Measurements from ENCODE around the gene ZNF384.

ZNF384 gene

DNA sequence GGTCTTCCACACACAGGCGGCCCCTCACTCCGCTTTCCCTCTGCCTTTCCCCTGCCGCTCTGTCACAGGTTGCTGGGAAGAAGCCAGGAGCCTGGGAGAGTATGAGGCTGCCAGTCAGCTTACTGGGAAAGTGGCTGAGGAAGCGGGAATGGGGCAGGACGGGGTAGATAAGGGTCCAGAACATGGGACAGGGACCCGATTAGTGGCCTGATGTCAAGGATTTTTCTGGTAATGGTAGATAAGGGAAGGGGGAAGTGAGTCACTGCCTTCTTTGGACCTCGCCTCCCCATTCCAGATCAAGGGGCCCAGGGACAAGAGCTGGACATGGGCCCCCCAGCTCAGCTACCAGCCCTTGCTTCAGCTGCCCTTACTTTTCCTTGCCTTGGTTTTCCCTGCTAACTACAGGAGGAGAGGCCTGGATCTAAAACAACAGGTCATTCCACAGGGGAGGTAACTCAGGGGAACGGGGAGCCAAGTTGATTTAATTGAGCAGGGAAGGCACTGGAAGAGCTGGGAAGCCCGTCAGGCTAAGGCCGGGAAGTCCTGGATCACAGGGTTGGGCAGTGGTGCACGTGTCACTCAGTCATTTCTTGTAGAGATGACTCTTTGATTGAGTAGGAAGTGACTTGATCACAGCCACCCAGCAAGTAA lies 49.9 kb downstream of the ZNF384 start (continued):
- TF ChIP-seq, protein P1, sequence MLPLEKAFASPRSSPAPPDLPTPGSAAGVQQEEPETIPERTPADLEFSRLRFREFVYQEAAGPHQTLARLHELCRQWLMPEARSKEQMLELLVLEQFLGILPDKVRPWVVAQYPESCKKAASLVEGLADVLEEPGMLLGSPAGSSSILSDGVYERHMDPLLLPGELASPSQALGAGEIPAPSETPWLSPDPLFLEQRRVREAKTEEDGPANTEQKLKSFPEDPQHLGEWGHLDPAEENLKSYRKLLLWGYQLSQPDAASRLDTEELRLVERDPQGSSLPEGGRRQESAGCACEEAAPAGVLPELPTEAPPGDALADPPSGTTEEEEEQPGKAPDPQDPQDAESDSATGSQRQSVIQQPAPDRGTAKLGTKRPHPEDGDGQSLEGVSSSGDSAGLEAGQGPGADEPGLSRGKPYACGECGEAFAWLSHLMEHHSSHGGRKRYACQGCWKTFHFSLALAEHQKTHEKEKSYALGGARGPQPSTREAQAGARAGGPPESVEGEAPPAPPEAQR (tag by site-specific recombination; IDR thresholded peaks at IDR 0.05): no peak
- no peak for TF ChIP-seq ZNF677 (tag by site-specific recombination; IDR thresholded peaks at IDR 0.05)

DNA sequence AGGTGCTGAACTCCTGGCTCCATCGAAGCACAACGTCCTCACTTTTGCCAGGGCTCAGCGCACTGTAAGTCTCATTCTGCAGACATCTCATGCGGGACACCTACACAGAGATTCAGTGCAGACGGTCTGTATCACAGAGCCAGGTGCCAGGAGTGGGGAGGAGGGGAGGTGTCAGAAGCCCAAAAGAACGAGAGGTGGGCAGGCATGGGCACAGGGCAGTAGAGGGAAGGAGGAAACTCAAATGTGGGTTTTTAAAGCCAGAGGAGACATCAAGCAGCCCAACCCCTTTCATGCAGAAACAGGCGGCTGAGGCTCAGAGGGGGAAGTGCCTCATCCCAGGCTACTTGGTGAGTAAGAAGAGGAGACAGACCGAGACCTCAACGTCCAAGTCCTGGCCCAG lies 50.9 kb downstream of the ZNF384 start:
- Histone ChIP-seq H3K36me3 (ENCODE audit: control insufficient read depth in 2 of 2, insufficient read depth in 1 of 2, low read length in 2 of 2) (no peaks in the 10 kb centered on the region), H3K4me3 (ENCODE audit: low read depth, low read length) (no peak overlapping the region), H3K27ac (ENCODE audit: extremely low read depth, low read depth, low read length) (no peak overlapping the region), H3K9me3 (ENCODE audit: control insufficient read depth, insufficient read depth, low read depth, low read length) (no peaks in the 10 kb centered on the region), H3K4me1 (ENCODE audit: control insufficient read depth, insufficient read depth, low read length) (peaks cover 3% of the 10 kb centered on the region; the same call in 1 of the 2 replicates)
- POLR2A ChIA-PET: no interaction called here
- CTCF ChIA-PET: interaction anchor here (0.5 kb wide), 1 partner anchor 195 kb away, joined by 4 read pairs; no protein-coding TSS in a partner anchor
- no peak for TF ChIP-seq ZBTB8A (tag by site-specific recombination; IDR thresholded peaks at IDR 0.05)
- no peak for TF ChIP-seq ZBTB20 (tag by site-specific recombination; IDR thresholded peaks at IDR 0.05)
- no peak for TF ChIP-seq ZNF514 (tag by site-specific recombination; IDR thresholded peaks at IDR 0.05)
- TF ChIP-seq ZNF157 (tag by site-specific recombination; IDR thresholded peaks at IDR 0.05): no peak
- no peak for TF ChIP-seq ZBTB1 (tag by site-specific recombination; IDR thresholded peaks at IDR 0.05)
- no peak for TF ChIP-seq ZNF112 (tag by site-specific recombination; IDR thresholded peaks at IDR 0.05)
- TF ChIP-seq, protein P1 (tag by site-specific recombination; IDR thresholded peaks at IDR 0.05): no peak
- TF ChIP-seq GLI2 (tag by site-specific recombination; IDR thresholded peaks at IDR 0.05; ENCODE audit: borderline replicate concordance, low read depth): no peak
- no peak for TF ChIP-seq ZNF114 (tag by site-specific recombination; IDR thresholded peaks at IDR 0.05)
- TF ChIP-seq ZNF341 (tag by site-specific recombination; IDR thresholded peaks at IDR 0.05; ENCODE audit: low read depth): no peak
- TF ChIP-seq ZFHX2 (tag by site-specific recombination; conservative IDR thresholded peaks at IDR 0.05): no peak
- TF ChIP-seq ZFP69B (tag by site-specific recombination; IDR thresholded peaks at IDR 0.05): no peak
- TF ChIP-seq, protein P2, sequence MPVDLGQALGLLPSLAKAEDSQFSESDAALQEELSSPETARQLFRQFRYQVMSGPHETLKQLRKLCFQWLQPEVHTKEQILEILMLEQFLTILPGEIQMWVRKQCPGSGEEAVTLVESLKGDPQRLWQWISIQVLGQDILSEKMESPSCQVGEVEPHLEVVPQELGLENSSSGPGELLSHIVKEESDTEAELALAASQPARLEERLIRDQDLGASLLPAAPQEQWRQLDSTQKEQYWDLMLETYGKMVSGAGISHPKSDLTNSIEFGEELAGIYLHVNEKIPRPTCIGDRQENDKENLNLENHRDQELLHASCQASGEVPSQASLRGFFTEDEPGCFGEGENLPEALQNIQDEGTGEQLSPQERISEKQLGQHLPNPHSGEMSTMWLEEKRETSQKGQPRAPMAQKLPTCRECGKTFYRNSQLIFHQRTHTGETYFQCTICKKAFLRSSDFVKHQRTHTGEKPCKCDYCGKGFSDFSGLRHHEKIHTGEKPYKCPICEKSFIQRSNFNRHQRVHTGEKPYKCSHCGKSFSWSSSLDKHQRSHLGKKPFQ (tag by site-specific recombination; IDR thresholded peaks at IDR 0.05): no peak
- no peak for TF ChIP-seq ZNF776 (tag by site-specific recombination; IDR thresholded peaks at IDR 0.05; ENCODE audit: borderline replicate concordance)
- no peak for TF ChIP-seq ZNF23 (tag by site-specific recombination; IDR thresholded peaks at IDR 0.05; ENCODE audit: borderline replicate concordance)
- no peak for TF ChIP-seq ZNF354C (tag by site-specific recombination; IDR thresholded peaks at IDR 0.05; ENCODE audit: borderline replicate concordance, low read depth)
- no peak for TF ChIP-seq TCF7L2 (IDR thresholded peaks at IDR 0.05; ENCODE audit: borderline replicate concordance, low read depth, low read length)
- TF ChIP-seq ZNF155 (tag by site-specific recombination; IDR thresholded peaks at IDR 0.05): no peak
- TF ChIP-seq BCL11A (tag by site-specific recombination; IDR thresholded peaks at IDR 0.05; ENCODE audit: low read depth): no peak
